Measurements from ENCODE around the gene VAPA. TPM values are rescaled to one million over a fixed set of nuclear protein-coding genes. Genes with fewer than 3 reads are reported as not detected.

The VAPA gene
- polyA plus RNA-seq, 1 donor (not counting 4 experiments of a cell fraction or from before 2014, with no cell fraction given) = 350 TPM

GRCh38 chr18:9989481-9989880 lies 75.7 kb downstream of the VAPA start:
- Histone ChIP-seq H2AFZ (ENCODE audit: control insufficient read depth, low read length) (no peak overlapping the region), H3K27me3 (ENCODE audit: control insufficient read depth, extremely low read depth, insufficient read depth, low read length) (peaks cover 3% of the 10 kb centered on the region), H3K4me2 (ENCODE audit: control insufficient read depth, extremely low read depth, insufficient read depth, low read depth, low read length) (no peak overlapping the region), H3K4me1 (ENCODE audit: control insufficient read depth, extremely low read depth, insufficient read depth, low read length) (no peaks in the 10 kb centered on the region), H3K9ac (ENCODE audit: control insufficient read depth, extremely low read depth, insufficient read depth, low read length) (no peak overlapping the region), H3K9me3 (ENCODE audit: control insufficient read depth, low read depth, low read length) (no peaks in the 10 kb centered on the region), H3K4me3 (ENCODE audit: control insufficient read depth in 2 of 3, extremely low read depth in 1 of 3, insufficient read depth in 2 of 3, low read depth in 1 of 3, low read length in 3 of 3) (no peak overlapping the region), H3K9me1 (ENCODE audit: control insufficient read depth, extremely low read depth, insufficient read depth, low read length) (no peaks in the 10 kb centered on the region), H3K36me3 (ENCODE audit: control insufficient read depth in 2 of 2, extremely low read depth in 1 of 2, insufficient read depth in 2 of 2, low read length in 2 of 2) (no peaks in the 10 kb centered on the region), H3K27ac (ENCODE audit: control insufficient read depth, insufficient read depth, low read length) (no peak overlapping the region), H4K20me1 (ENCODE audit: control insufficient read depth, extremely low read depth, insufficient read depth, low read length) (no peaks in the 10 kb centered on the region), H3K79me2 (ENCODE audit: control insufficient read depth, insufficient read depth, low read length) (no peaks in the 10 kb centered on the region)
- TF ChIP-seq CTCF (optimal IDR thresholded peaks at IDR 0.05 in 1 of 3, IDR thresholded peaks at IDR 0.05 in 1 of 3, conservative IDR thresholded peaks at IDR 0.05 in 1 of 3; ENCODE audit: extremely low read depth in 1 of 3, insufficient read depth in 2 of 3, low read length in 3 of 3) (no peak), EZH2 (IDR thresholded peaks at IDR 0.05; ENCODE audit: low read length) (no peak)
- dilution Hi-C loops (cut with MboI; ENCODE audit: extremely low pct_ligation_motif_present, low sequenced_read_pairs) = no loop called here
- FAIRE-seq (no peak), DNase-seq (ENCODE audit: low read depth, low spot score) (no peak)

GRCh38 chr18:9991011-9992000 lies 77.5 kb downstream of the VAPA start:
- dilution Hi-C loops (cut with MboI; ENCODE audit: extremely low pct_ligation_motif_present, low sequenced_read_pairs) = loop anchor here (10.0 kb wide), 1 partner anchor 523 kb away; no protein-coding TSS in a partner anchor
- no peak for FAIRE-seq

More at GRCh38 chr18:9991011-9992000, 77.5 kb downstream of the VAPA start:
- Histone ChIP-seq H3K9me3 (ENCODE audit: control insufficient read depth, low read depth, low read length) (no peaks in the 10 kb centered on the region), H3K9me1 (ENCODE audit: control insufficient read depth, extremely low read depth, insufficient read depth, low read length) (no peaks in the 10 kb centered on the region), H3K4me3 (ENCODE audit: control insufficient read depth in 2 of 3, extremely low read depth in 1 of 3, insufficient read depth in 2 of 3, low read depth in 1 of 3, low read length in 3 of 3) (no peak overlapping the region), H3K27ac (ENCODE audit: control insufficient read depth, insufficient read depth, low read length) (no peak overlapping the region), H2AFZ (ENCODE audit: control insufficient read depth, low read length) (no peak overlapping the region), H3K4me1 (ENCODE audit: control insufficient read depth, extremely low read depth, insufficient read depth, low read length) (no peaks in the 10 kb centered on the region), H3K79me2 (ENCODE audit: control insufficient read depth, insufficient read depth, low read length) (no peaks in the 10 kb centered on the region), H3K36me3 (ENCODE audit: control insufficient read depth in 2 of 2, extremely low read depth in 1 of 2, insufficient read depth in 2 of 2, low read length in 2 of 2) (no peaks in the 10 kb centered on the region), H3K9ac (ENCODE audit: control insufficient read depth, extremely low read depth, insufficient read depth, low read length) (no peak overlapping the region), H3K4me2 (ENCODE audit: control insufficient read depth, extremely low read depth, insufficient read depth, low read depth, low read length) (no peak overlapping the region), H3K27me3 (ENCODE audit: control insufficient read depth, extremely low read depth, insufficient read depth, low read length) (peaks cover 3% of the 10 kb centered on the region), H4K20me1 (ENCODE audit: control insufficient read depth, extremely low read depth, insufficient read depth, low read length) (no peaks in the 10 kb centered on the region)
- TF ChIP-seq CTCF (optimal IDR thresholded peaks at IDR 0.05 in 1 of 3, IDR thresholded peaks at IDR 0.05 in 1 of 3, conservative IDR thresholded peaks at IDR 0.05 in 1 of 3; ENCODE audit: extremely low read depth in 1 of 3, insufficient read depth in 2 of 3, low read length in 3 of 3) = no peak
- TF ChIP-seq EZH2 (IDR thresholded peaks at IDR 0.05; ENCODE audit: low read length) = no peak
- DNase-seq (ENCODE audit: low read depth, low spot score) = no peak
